ENCODE results near the gene ARID1B. TPM values are rescaled to one million over a fixed set of nuclear protein-coding genes. Genes with fewer than 3 reads are reported as not detected.

The ARID1B gene
- total and polyA plus RNA-seq, 2 of the 4 experiments (the other 2 are of a cell fraction) = 14.5 to 20.1 TPM

GRCh38 chr6:157040191-157040590, 263.0 kb downstream of the ARID1B start:
- Histone ChIP-seq H4K5ac (ENCODE audit: low read depth, low read length) (no peak overlapping the region), H3K36me3 (ENCODE audit: control insufficient read depth, insufficient read depth, low read length) (no peaks in the 10 kb centered on the region), H3K23ac (ENCODE audit: low read depth, low read length) (no peak overlapping the region), H3K4ac (ENCODE audit: low read depth, low read length) (no peak overlapping the region), H3K9ac (ENCODE audit: low read depth, low read length) (no peak overlapping the region), H3K4me1 (ENCODE audit: control insufficient read depth, insufficient read depth, low read length) (peaks cover 7% of the 10 kb centered on the region), H3K27me3 (ENCODE audit: control insufficient read depth, insufficient read depth, low read length) (no peaks in the 10 kb centered on the region), H3K14ac (replicated peaks; ENCODE audit: low read depth, low read length) (no peak overlapping the region), H3K18ac (ENCODE audit: low read depth, low read length) (no peak overlapping the region), H4K91ac (ENCODE audit: insufficient read depth, low read depth, low read length) (no peak overlapping the region), H3K4me3 (ENCODE audit: insufficient read depth, low read depth, low read length) (no peak overlapping the region), H3K9me1 (ENCODE audit: insufficient read depth, low read length) (peaks cover 10% of the 10 kb centered on the region), H2BK15ac (ENCODE audit: low read depth, low read length) (no peak overlapping the region), H3K9me3 (ENCODE audit: control insufficient read depth, insufficient read depth, low read length) (no peaks in the 10 kb centered on the region), H2AFZ (replicated peaks; ENCODE audit: low read length, poor library complexity) (no peak overlapping the region), H2AK9ac (replicated peaks; ENCODE audit: low read depth, low read length, poor library complexity) (no peak overlapping the region), H3K79me1 (ENCODE audit: low read depth in 1 of 2, low read length in 2 of 2) (peaks cover 15 to 44% of the 10 kb centered on the region in 2 experiments), H4K20me1 (ENCODE audit: insufficient read depth, low read length) (no peaks in the 10 kb centered on the region), H2AK5ac (ENCODE audit: low read depth, low read length) (no peak overlapping the region), H2BK20ac (ENCODE audit: low read depth, low read length) (no peak overlapping the region), H2BK5ac (ENCODE audit: low read depth, low read length, poor library complexity, severe bottlenecking) (no peak overlapping the region), H3K56ac (ENCODE audit: extremely low read depth, insufficient read depth, low read length) (no peak overlapping the region), H2BK120ac (ENCODE audit: low read depth, low read length) (no peak overlapping the region), H3K4me2 (ENCODE audit: low read depth, low read length) (no peak overlapping the region), H4K8ac (ENCODE audit: low read depth in 2 of 2, low read length in 2 of 2) (no peak overlapping the region), H3K27ac (ENCODE audit: insufficient read depth, low read length) (no peak overlapping the region)
- TF ChIP-seq CHD1 (IDR thresholded peaks at IDR 0.05; ENCODE audit: low read depth, low read length) (no peak), BHLHE40 (IDR thresholded peaks at IDR 0.05; ENCODE audit: low read depth, low read length) (no peak), USF2 (IDR thresholded peaks at IDR 0.05; ENCODE audit: low read depth, low read length) (no peak), CTCF (conservative IDR thresholded peaks at IDR 0.05; ENCODE audit: low read depth, low read length) (no peak), RAD21 (IDR thresholded peaks at IDR 0.05; ENCODE audit: low read length) (no peak), MAZ (IDR thresholded peaks at IDR 0.05; ENCODE audit: borderline replicate concordance, low read depth, low read length) (no peak), NFE2L2 (IDR thresholded peaks at IDR 0.05; ENCODE audit: low read depth, low read length) (no peak), FOS (IDR thresholded peaks at IDR 0.05; ENCODE audit: low read depth, low read length) (no peak), ELK1 (IDR thresholded peaks at IDR 0.05; ENCODE audit: borderline replicate concordance, low read depth, low read length) (no peak), RFX5 (IDR thresholded peaks at IDR 0.05; ENCODE audit: low read depth, low read length) (no peak), POLR2A (IDR thresholded peaks at IDR 0.05; ENCODE audit: low read depth, low read length) (no peak), SMC3 (IDR thresholded peaks at IDR 0.05; ENCODE audit: low read depth, low read length) (no peak), RCOR1 (IDR thresholded peaks at IDR 0.05; ENCODE audit: insufficient replicate concordance, low read length) (no peak), CEBPB (IDR thresholded peaks at IDR 0.05; ENCODE audit: low read depth, low read length) (no peak), MXI1 (IDR thresholded peaks at IDR 0.05; ENCODE audit: borderline replicate concordance, low read depth, low read length) (no peak)
- no peak for DNase-seq
- POLR2A ChIA-PET (ENCODE audit: unreplicated experiment) = no interaction called here
- intact Hi-C loops (cut with micrococcal nuclease) (no loop called here), in situ Hi-C loops (cut with MboI; ENCODE audit: low sequenced_read_pairs) (loop anchor here (25.0 kb wide), 1 partner anchor 1703 kb away; no protein-coding TSS in a partner anchor), dilution Hi-C loops (cut with HindIII; ENCODE audit: low sequenced_read_pairs, unreplicated experiment) (no loop called here)
- no CpG with 5 or more reads among the region's 7 CpGs for WGBS, 2 experiments (ENCODE audit: extremely low coverage in 2 of 2, insufficient read length in 1 of 2)
- no TSS peak for BruUV-seq (replicated peaks)
- ATAC-seq (ENCODE audit: low read depth) = no peak
- CTCF ChIA-PET = interaction anchor here (1.0 kb wide), 1 partner anchor 22 kb away, joined by 3 read pairs; no protein-coding TSS in a partner anchor

Measured in IMR-90 (cell line).